H1 (cell line): ENCODE results near the gene LCN12. TPM values are rescaled to one million over a fixed set of nuclear protein-coding genes. Genes with fewer than 3 reads are reported as not detected.

Source experiments
- CTCF ChIA-PET: fragments of 300-600 bp; sonication (Branson Sonifier 250); formaldehyde crosslinking; loops from one replicate; lab custom pipeline; 2021; ENCODE audit not compliant: partially characterized antibody; lab: Charles Lee
- POLR2A ChIA-PET: fragments of 300-600 bp; sonication (Branson Sonifier 250); formaldehyde crosslinking; loops from one replicate; lab custom pipeline; 2021; ENCODE audit warnings: inconsistent platforms; ENCODE audit not compliant: partially characterized antibody; lab: Charles Lee
- DNase-seq, 2 experiments: peaks; one replicate each; pipeline versions ENCODE4 v3.0.0 to v3.0.0-alpha.2; 2010 to 2022; ENCODE audit warnings: low spot score in 2 of 2, low read depth in 1 of 2, mixed read lengths in 1 of 2
- FAIRE-seq: peaks from 2 replicates; lab custom pipeline; 2011; peaks lifted over from hg19 to GRCh38; lab: Jason Lieb, UNC
- H2AFZ ChIP-seq: 2 replicates; pipeline ENCODE4 v1.8.1; 2012; ENCODE audit warnings: low read length, inconsistent platforms
- H2AK5ac ChIP-seq: 2 replicates; pipeline ENCODE4 v1.6.1; 2013; ENCODE audit warnings: low read depth, low read length
- H2BK120ac ChIP-seq: replicated peaks from 2 replicates; pipeline ENCODE3; 2013; ENCODE audit warnings: low read depth, low read length, inconsistent platforms
- H2BK12ac ChIP-seq: 2 replicates; pipeline ENCODE4 v1.6.1; 2013; ENCODE audit warnings: low read depth, low read length
- H2BK15ac ChIP-seq: 2 replicates; pipeline ENCODE4 v1.6.1; 2013; ENCODE audit warnings: low read length
- H2BK20ac ChIP-seq: 2 replicates; pipeline ENCODE4 v1.6.1; 2013; ENCODE audit warnings: low read length
- H2BK5ac ChIP-seq: 2 replicates; pipeline ENCODE4 v1.6.1; 2013; ENCODE audit warnings: low read depth, low read length
- H3K14ac ChIP-seq: 2 replicates; pipeline ENCODE4 v1.6.1; 2013; ENCODE audit warnings: inconsistent platforms; ENCODE audit not compliant: insufficient read length
- H3K18ac ChIP-seq: 2 replicates; pipeline ENCODE4 v1.6.1; 2013; ENCODE audit warnings: low read length; ENCODE audit errors: extremely low read depth
- H3K23ac ChIP-seq: 2 replicates; pipeline ENCODE4 v1.6.1; 2013; ENCODE audit warnings: inconsistent platforms; ENCODE audit not compliant: insufficient read length
- H3K23me2 ChIP-seq: 2 replicates; pipeline ENCODE4 v1.6.1; 2013; ENCODE audit warnings: low read depth, low read length
- H3K27ac ChIP-seq: 2 replicates; pipeline ENCODE4 v1.6.1; 2011; ENCODE audit warnings: low read depth, low read length, inconsistent platforms
- H3K27me3 ChIP-seq, 4 experiments: replicated peaks in 1 of 4; 1 replicate in 1 of 4; 2 replicates in 3 of 4; pipeline versions ENCODE4 v1.6.1 to v1.8.1; 2011 to 2013; ENCODE audit warnings: low read length in 3 of 4, mild to moderate bottlenecking in 3 of 4, inconsistent platforms in 2 of 4, mixed read lengths in 2 of 4, moderate library complexity in 1 of 4; ENCODE audit not compliant: control insufficient read depth in 3 of 4, insufficient read depth in 3 of 4; ENCODE audit errors: extremely low read depth in 1 of 4
- H3K36me3 ChIP-seq, 4 experiments: 2 replicates each; pipeline versions ENCODE4 v1.6.1 to v1.8.1; 2011 to 2013; ENCODE audit warnings: mild to moderate bottlenecking in 4 of 4, low read length in 3 of 4, moderate library complexity in 2 of 4, control low read depth in 1 of 4, inconsistent platforms in 1 of 4; ENCODE audit not compliant: insufficient read depth in 4 of 4, control insufficient read depth in 2 of 4
- H3K4ac ChIP-seq: replicated peaks from 2 replicates; pipeline ENCODE3; 2013; ENCODE audit warnings: low read length, low read depth, mixed read lengths, inconsistent platforms; ENCODE audit not compliant: insufficient read length
- H3K4me1 ChIP-seq, 4 experiments: replicated peaks in 1 of 4; 1 replicate in 1 of 4; 2 replicates in 3 of 4; pipeline versions ENCODE4 v1.6.1 to v1.8.1; 2011 to 2013; ENCODE audit warnings: low read length in 3 of 4, inconsistent platforms in 2 of 4, mixed read lengths in 1 of 4; ENCODE audit not compliant: insufficient read depth in 4 of 4, control insufficient read depth in 3 of 4
- H3K4me2 ChIP-seq, 2 experiments: 2 replicates each; pipeline versions ENCODE4 v1.6.1 to v1.8.1; 2011 to 2013; ENCODE audit warnings: low read depth in 2 of 2, low read length in 2 of 2, control low read depth in 1 of 2, inconsistent platforms in 1 of 2, mild to moderate bottlenecking in 1 of 2; ENCODE audit not compliant: insufficient read depth in 1 of 2
- H3K4me3 ChIP-seq, 4 experiments: fragments of 200-600, 300-600 bp in 1 of 4; sonication (generic), shearing (Covaris generic), sonication (Bioruptor Twin) in 1 of 4; 2 replicates each; pipeline versions ENCODE4 v1.5.1 to v1.8.1; 2011 to 2016; ENCODE audit warnings: low read length in 4 of 4, low read depth in 3 of 4, control low read depth in 2 of 4, inconsistent platforms in 2 of 4, mild to moderate bottlenecking in 2 of 4, mixed read lengths in 1 of 4, moderate library complexity in 1 of 4; ENCODE audit not compliant: insufficient read depth in 2 of 4; ENCODE audit errors: extremely low read depth in 1 of 4
- H3K56ac ChIP-seq: replicated peaks from 2 replicates; pipeline ENCODE3; 2013; ENCODE audit warnings: low read depth, mild to moderate bottlenecking, mixed read lengths, low read length, inconsistent platforms; ENCODE audit not compliant: insufficient read length
- H3K79me1 ChIP-seq: 2 replicates; pipeline ENCODE4 v1.6.1; 2013; ENCODE audit warnings: low read depth, low read length, control low read depth
- H3K79me2 ChIP-seq, 2 experiments: 2 replicates each; pipeline versions ENCODE4 v1.6.1 to v1.8.1; 2012 to 2013; ENCODE audit warnings: low read length in 2 of 2, mild to moderate bottlenecking in 2 of 2, inconsistent platforms in 1 of 2; ENCODE audit not compliant: insufficient read depth in 2 of 2, control insufficient read depth in 1 of 2
- H3K9ac ChIP-seq, 4 experiments: replicated peaks in 1 of 4; 1 replicate in 1 of 4; 2 replicates in 3 of 4; pipeline versions ENCODE4 v1.6.1 to v1.8.1; 2011 to 2013; ENCODE audit warnings: low read depth in 3 of 4, low read length in 3 of 4, control low read depth in 2 of 4, mild to moderate bottlenecking in 2 of 4, moderate library complexity in 2 of 4, inconsistent platforms in 1 of 4; ENCODE audit errors: extremely low read depth in 1 of 4
- H3K9me3 ChIP-seq, 2 experiments: 2 replicates each; pipeline versions ENCODE4 v1.6.1 to v1.8.1; 2012 to 2013; ENCODE audit warnings: mild to moderate bottlenecking in 2 of 2, moderate library complexity in 2 of 2, control low read depth in 1 of 2, inconsistent platforms in 1 of 2, low read depth in 1 of 2, low read length in 1 of 2, mixed read lengths in 1 of 2; ENCODE audit not compliant: insufficient read depth in 2 of 2
- H4K20me1 ChIP-seq, 2 experiments: replicated peaks in 1 of 2; 2 replicates each; pipeline versions ENCODE3 to v1.8.1; 2011 to 2013; ENCODE audit warnings: inconsistent platforms in 2 of 2, low read length in 2 of 2, mild to moderate bottlenecking in 1 of 2; ENCODE audit not compliant: insufficient read depth in 2 of 2, control insufficient read depth in 1 of 2
- H4K5ac ChIP-seq: 2 replicates; pipeline ENCODE4 v1.6.1; 2013; ENCODE audit warnings: low read length, low read depth, mixed read lengths, inconsistent platforms; ENCODE audit not compliant: insufficient read length
- H4K8ac ChIP-seq: 2 replicates; pipeline ENCODE4 v1.8.0; 2013; ENCODE audit warnings: mild to moderate bottlenecking, moderate library complexity, low read length, inconsistent platforms; ENCODE audit not compliant: insufficient read depth; ENCODE audit errors: extremely low read depth
- H4K91ac ChIP-seq: replicated peaks from 2 replicates; pipeline ENCODE3; 2013; ENCODE audit warnings: low read length, mixed read lengths, inconsistent platforms; ENCODE audit not compliant: insufficient read length
- RNF2 ChIP-seq: fragments of 200-900, 300-1000 bp; sonication (generic); IDR thresholded peaks from 2 replicates; pipeline ENCODE4 v1.7.1; 2016; ENCODE audit warnings: borderline replicate concordance, low read depth, mild to moderate bottlenecking, antibody characterized with exemption, low read length; ENCODE audit not compliant: poor library complexity, severe bottlenecking; ENCODE audit errors: missing control alignments
- WGBS, 2 experiments: shearing (Covaris generic) in 1 of 2; methylation state at CpG; one replicate each; pipeline versions ENCODE4 v1.1.6 to v1.1.7; 2013 to 2015; ENCODE audit warnings: low lambda C conversion rate in 2 of 2, mixed read lengths in 2 of 2, inconsistent platforms in 1 of 2, low coverage in 1 of 2, missing lambda C conversion rate in 1 of 2; ENCODE audit not compliant: insufficient replicate concordance in 2 of 2, insufficient coverage in 1 of 2, insufficient read length in 1 of 2; ENCODE audit errors: extremely low coverage in 1 of 2, missing lambda C conversion rate in 1 of 2; 5-methylcytosine and 5-hydroxymethylcytosine counted together
- polyA plus RNA-seq, 7 experiments: library from polyadenylated mRNA; depleted of rRNA in 3 of 7; stranded (reverse) in 5 of 7; unstranded in 2 of 7; fragments of >200 nt in 5 of 7; fragments of 200-250 nt in 2 of 7; gene quantifications; 1 replicate in 5 of 7; 2 replicates in 1 of 7; 4 replicates in 1 of 7; pipeline versions ENCODE4 v1.2.1 to v1.2.3, GENCODE V29; 2011 to 2013; ENCODE audit warnings: missing spikeins in 2 of 7, mixed read lengths in 2 of 7
- total RNA-seq: library from RNA; stranded (reverse); fragmentation: NEBNext Ultra II Directional; extraction: Animal tissue kit (Norgen Biotek cat#: 25700); gene quantifications from 2 replicates; pipeline ENCODE4 v1.2.1, GENCODE V29; 2021

LCN12 gene
- total and polyA plus RNA-seq, 2 of the 8 experiments (the other 6 are each of a cell fraction or from before 2014, with no cell fraction given) = 1.1 to 1.7 TPM

GRCh38 chr9:136968333-136969127 is 16.5 kb downstream of the LCN12 start:
- WGBS, 2 experiments = 90% methylated on average over 13 of the region's 17 CpGs; no CpG with 5 or more reads in 1 of the 2 experiments
- POLR2A ChIA-PET = no interaction called here
- CTCF ChIA-PET = interaction anchor here (1.0 to 9.4 kb wide), 9 partner anchors 8 to 318 kb away, joined by 3 to 38 read pairs (median 3); partner anchors contain the start of genes C8G, CLIC3 and PAXX
- TF ChIP-seq RNF2 = no peak

More at GRCh38 chr9:136968333-136969127, 16.5 kb downstream of the LCN12 start:
- Histone ChIP-seq H3K9me3 (no peaks in the 10 kb centered on the region), H4K20me1 (no peaks in the 10 kb centered on the region), H2AFZ (no peak overlapping the region), H2BK5ac (no peak overlapping the region), H4K8ac (peak overlapping the region; percentile 51; the same call in 1 of the 2 replicates), H2BK20ac (no peak overlapping the region), H3K27ac (no peak overlapping the region), H3K14ac (no peak overlapping the region), H2BK12ac (no peak overlapping the region), H3K79me2 (no peaks in the 10 kb centered on the region), H4K5ac (no peak overlapping the region), H2BK120ac (no peak overlapping the region), H3K18ac (no peak overlapping the region), H3K4ac (no peak overlapping the region), H4K91ac (peak overlapping the region; percentile 15), H3K4me3 (no peak overlapping the region), H3K23ac (no peak overlapping the region), H3K23me2 (no peaks in the 10 kb centered on the region), H3K4me1 (peaks cover 0 to 7% (median 5%) of the 10 kb centered on the region in 4 experiments; a peak in 4 of 7 replicates), H3K9ac (no peak overlapping the region), H3K4me2 (no peak overlapping the region), H2AK5ac (no peak overlapping the region), H2BK15ac (no peak overlapping the region), H3K79me1 (no peaks in the 10 kb centered on the region), H3K36me3 (no peaks in the 10 kb centered on the region), H3K56ac (no peak overlapping the region), H3K27me3 (no peaks in the 10 kb centered on the region)
- FAIRE-seq = no peak
- DNase-seq = no peak
